ENCODE data around the gene CYP2W1.

Gene CYP2W1

GRCh38 chr7:1016577-1017531 is 33.9 kb downstream of the CYP2W1 start:
- DNase-seq (ENCODE audit: low spot score): no peak

- DNase-seq (ENCODE audit: low spot score): no peak
Observed at GRCh38 chr7:1017586-1018333, 34.8 kb downstream of the CYP2W1 start.

GRCh38 chr7:1018334-1018695 is 35.3 kb downstream of the CYP2W1 start:
- DNase-seq (ENCODE audit: low spot score): no peak

- no peak for DNase-seq (ENCODE audit: low spot score)
Observed at GRCh38 chr7:1019255-1019785, 36.3 kb downstream of the CYP2W1 start.

- DNase-seq (ENCODE audit: low spot score): no peak
Observed at GRCh38 chr7:1019789-1020610, 37.0 kb downstream of the CYP2W1 start.

- no peak for DNase-seq (ENCODE audit: low spot score)
Observed at GRCh38 chr7:1020849-1021251, 37.9 kb downstream of the CYP2W1 start.

GRCh38 chr7:1021366-1021765 is 38.4 kb downstream of the CYP2W1 start:
- no peak for DNase-seq (ENCODE audit: low spot score)

GRCh38 chr7:1021931-1022330 is 39.0 kb downstream of the CYP2W1 start:
- no peak for DNase-seq (ENCODE audit: low spot score)

GRCh38 chr7:1022356-1022755 is 39.4 kb downstream of the CYP2W1 start:
- no peak for DNase-seq (ENCODE audit: low spot score)

- no peak for DNase-seq (ENCODE audit: low spot score)
Observed at GRCh38 chr7:1022801-1023465, 40.0 kb downstream of the CYP2W1 start.

GRCh38 chr7:1024331-1024841 is 41.4 kb downstream of the CYP2W1 start:
- DNase-seq (ENCODE audit: low spot score): no peak

- DNase-seq (ENCODE audit: low spot score): no peak
Observed at GRCh38 chr7:1024876-1025742, 42.1 kb downstream of the CYP2W1 start.

GRCh38 chr7:1025743-1026581 is 43.0 kb downstream of the CYP2W1 start:
- DNase-seq (ENCODE audit: low spot score): no peak

- DNase-seq (ENCODE audit: low spot score): no peak
Observed at GRCh38 chr7:1026721-1027161, 43.8 kb downstream of the CYP2W1 start.

- DNase-seq (ENCODE audit: low spot score): no peak
Observed at GRCh38 chr7:1027242-1028043, 44.5 kb downstream of the CYP2W1 start.

- DNase-seq (ENCODE audit: low spot score): peak; percentile 91
Observed at GRCh38 chr7:1028044-1028770, 45.2 kb downstream of the CYP2W1 start.

GRCh38 chr7:1028775-1029636 is 46.0 kb downstream of the CYP2W1 start:
- DNase-seq (ENCODE audit: low spot score): peak; percentile 82

All from activated CD4-positive, alpha-beta T cell treated with anti-CD3 and anti-CD28 coated beads, Interleukin-2, Interleukin-4, amounts not matched to agents 100 ng/mL and 50 ng/mL, durations not matched to agents 16 hours and 8 hours (primary cell).